Activated T-cell treated with anti-CD3 and anti-CD28 coated beads, Interleukin-2, amount 50 U/mL, for 24 hours (primary cell): ENCODE results near the gene LCN2.

Source experiments
- DNase-seq: peaks from one replicate; pipeline ENCODE4 v3.0.0-alpha.2; 2020
- H3K27ac Mint-ChIP-seq: 2 replicates; pipeline ENCODE4 v1.8.0; 2020; ENCODE audit warnings: mild to moderate bottlenecking, mixed read lengths
- H3K27me3 Mint-ChIP-seq: 2 replicates; pipeline ENCODE4 v1.8.0; 2020; ENCODE audit warnings: mixed read lengths
- H3K36me3 Mint-ChIP-seq: 2 replicates; pipeline ENCODE4 v1.8.0; 2020; ENCODE audit warnings: low read depth, mixed read lengths
- H3K4me1 Mint-ChIP-seq: 2 replicates; pipeline ENCODE4 v1.8.0; 2020; ENCODE audit warnings: low read depth, mixed read lengths
- H3K4me3 Mint-ChIP-seq: 2 replicates; pipeline ENCODE4 v1.8.0; 2020; ENCODE audit warnings: mild to moderate bottlenecking, moderate library complexity, mixed read lengths
- H3K9me3 Mint-ChIP-seq: 2 replicates; pipeline ENCODE4 v1.8.0; 2020; ENCODE audit warnings: mixed read lengths

Gene LCN2

GRCh38 chr9:128149001-128149701 is at the start of gene LCN2:
Gene LCN2, plus strand, starts transcription at chr9:128149453. Its CDS starts 73 bp downstream, at chr9:128149526.
- H3K27ac Mint-ChIP-seq = peak within 1 kb of the TSS; percentile 3
- H3K4me3 Mint-ChIP-seq = no peak within 1 kb of the TSS
- no peaks in the 10 kb centered on the region for H3K27me3 Mint-ChIP-seq
- no peaks in the 10 kb centered on the region for H3K4me1 Mint-ChIP-seq
- no peaks in the 10 kb centered on the region for H3K9me3 Mint-ChIP-seq
- DNase-seq = no peak
- no peaks in the 10 kb centered on the region for H3K36me3 Mint-ChIP-seq

- H3K27ac Mint-ChIP-seq = peak overlapping the region; percentile 76
- peaks cover 75% of the 10 kb centered on the region for H3K4me1 Mint-ChIP-seq
- no peaks in the 10 kb centered on the region for H3K27me3 Mint-ChIP-seq
- H3K36me3 Mint-ChIP-seq = peaks cover 59% of the 10 kb centered on the region
- peak overlapping the region; percentile 70 for H3K4me3 Mint-ChIP-seq
- H3K9me3 Mint-ChIP-seq = no peaks in the 10 kb centered on the region
- no peak for DNase-seq
Observed at GRCh38 chr9:128099932-128100491, 49.2 kb upstream of the LCN2 start.

DNA sequence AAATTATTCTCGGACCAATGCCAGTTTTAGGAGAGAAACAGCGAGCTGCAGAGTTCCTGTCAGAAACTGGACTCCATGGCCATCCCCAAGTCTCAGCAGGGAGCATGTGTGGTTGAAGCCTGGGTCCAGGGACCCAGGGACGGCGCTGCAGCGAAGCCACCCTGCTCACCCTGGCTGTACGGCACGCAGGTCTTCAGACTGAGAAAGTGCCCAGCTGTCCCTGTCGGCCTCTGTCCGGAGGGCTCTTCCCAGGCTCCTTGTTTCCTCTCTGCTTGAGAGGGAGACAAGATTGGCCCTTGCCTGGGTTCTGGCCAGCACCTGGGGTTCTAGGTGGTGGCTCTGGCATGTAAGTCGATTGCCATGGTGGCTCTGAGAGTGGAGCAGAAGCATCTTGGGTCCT is 48.7 kb upstream of the LCN2 start:
- H3K4me1 Mint-ChIP-seq = peaks cover 69% of the 10 kb centered on the region
- H3K27me3 Mint-ChIP-seq = no peaks in the 10 kb centered on the region
- no peak for DNase-seq
- H3K27ac Mint-ChIP-seq = peak overlapping the region; percentile 76
- H3K9me3 Mint-ChIP-seq = no peaks in the 10 kb centered on the region
- H3K4me3 Mint-ChIP-seq = no peak overlapping the region
- peaks cover 59% of the 10 kb centered on the region for H3K36me3 Mint-ChIP-seq

DNA sequence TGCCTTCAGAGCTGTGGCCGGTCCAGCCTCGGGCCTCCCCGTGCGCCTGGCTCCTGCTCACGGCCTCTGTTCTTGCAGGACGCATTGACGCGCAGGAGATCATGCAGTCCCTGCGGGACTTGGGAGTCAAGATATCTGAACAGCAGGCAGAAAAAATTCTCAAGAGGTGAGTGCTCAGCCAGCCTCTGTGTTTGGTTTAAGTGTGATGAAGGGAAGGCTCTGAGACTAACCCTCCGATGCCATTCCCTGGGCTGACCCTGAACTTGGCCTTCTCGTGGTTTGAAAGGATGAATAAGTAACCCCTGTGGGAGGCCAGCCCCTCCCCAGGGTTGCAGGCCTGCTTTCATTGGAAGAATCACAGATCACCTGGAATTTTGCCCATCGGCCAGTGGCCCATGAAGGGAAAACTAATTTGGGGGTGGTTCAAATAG is 48.0 kb upstream of the LCN2 start:
- no peak for DNase-seq
- Mint-ChIP-seq H3K4me1 (peaks cover 69% of the 10 kb centered on the region), H3K27me3 (no peaks in the 10 kb centered on the region), H3K27ac (peak overlapping the region; percentile 64), H3K4me3 (no peak overlapping the region), H3K36me3 (peaks cover 65% of the 10 kb centered on the region), H3K9me3 (no peaks in the 10 kb centered on the region)

DNA sequence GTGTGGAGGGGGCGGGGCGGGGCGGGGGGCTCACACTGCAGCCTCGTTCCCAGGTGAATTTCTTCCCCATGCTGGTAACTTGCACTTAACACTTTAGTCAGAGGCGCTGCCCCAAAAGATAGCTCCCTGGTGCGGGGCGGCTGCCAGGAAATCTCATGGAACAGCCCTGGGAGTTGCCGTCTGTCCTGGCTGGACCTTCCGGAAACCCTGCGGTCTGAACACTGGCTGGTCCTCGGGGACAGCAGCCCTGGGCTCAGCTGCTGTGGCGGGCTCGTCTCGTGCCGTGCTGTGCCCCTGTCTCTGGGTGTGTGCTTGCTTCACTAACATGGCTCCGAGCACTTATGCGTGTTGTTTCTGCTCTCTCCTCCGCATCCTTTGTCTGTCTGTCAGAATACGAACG is 47.6 kb upstream of the LCN2 start:
- Mint-ChIP-seq H3K36me3 (peaks cover 67% of the 10 kb centered on the region), H3K9me3 (no peaks in the 10 kb centered on the region), H3K27me3 (no peaks in the 10 kb centered on the region), H3K4me1 (peaks cover 68% of the 10 kb centered on the region), H3K27ac (no peak overlapping the region), H3K4me3 (no peak overlapping the region)
- no peak for DNase-seq

DNA sequence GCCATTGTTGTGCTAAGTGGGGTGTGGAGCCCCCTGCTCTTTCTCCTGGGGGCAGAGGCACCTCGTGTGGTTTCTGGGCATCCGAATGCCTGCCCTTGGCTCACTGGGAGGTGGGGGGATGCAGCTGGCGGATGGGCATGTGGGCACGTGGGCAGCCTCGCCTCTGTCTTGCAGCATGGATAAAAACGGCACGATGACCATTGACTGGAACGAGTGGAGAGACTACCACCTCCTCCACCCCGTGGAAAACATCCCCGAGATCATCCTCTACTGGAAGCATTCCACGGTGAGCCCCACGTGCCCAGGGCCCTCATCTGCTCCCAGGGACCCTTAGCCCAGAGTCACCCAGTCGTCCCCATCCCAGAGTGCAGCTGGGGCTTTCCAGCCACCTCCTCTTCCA is 47.1 kb upstream of the LCN2 start:
- Mint-ChIP-seq H3K36me3 (peaks cover 69% of the 10 kb centered on the region), H3K4me3 (no peak overlapping the region), H3K27ac (peak overlapping the region; percentile 81), H3K27me3 (no peaks in the 10 kb centered on the region), H3K9me3 (no peaks in the 10 kb centered on the region), H3K4me1 (peaks cover 62% of the 10 kb centered on the region)
- DNase-seq = no peak

DNA sequence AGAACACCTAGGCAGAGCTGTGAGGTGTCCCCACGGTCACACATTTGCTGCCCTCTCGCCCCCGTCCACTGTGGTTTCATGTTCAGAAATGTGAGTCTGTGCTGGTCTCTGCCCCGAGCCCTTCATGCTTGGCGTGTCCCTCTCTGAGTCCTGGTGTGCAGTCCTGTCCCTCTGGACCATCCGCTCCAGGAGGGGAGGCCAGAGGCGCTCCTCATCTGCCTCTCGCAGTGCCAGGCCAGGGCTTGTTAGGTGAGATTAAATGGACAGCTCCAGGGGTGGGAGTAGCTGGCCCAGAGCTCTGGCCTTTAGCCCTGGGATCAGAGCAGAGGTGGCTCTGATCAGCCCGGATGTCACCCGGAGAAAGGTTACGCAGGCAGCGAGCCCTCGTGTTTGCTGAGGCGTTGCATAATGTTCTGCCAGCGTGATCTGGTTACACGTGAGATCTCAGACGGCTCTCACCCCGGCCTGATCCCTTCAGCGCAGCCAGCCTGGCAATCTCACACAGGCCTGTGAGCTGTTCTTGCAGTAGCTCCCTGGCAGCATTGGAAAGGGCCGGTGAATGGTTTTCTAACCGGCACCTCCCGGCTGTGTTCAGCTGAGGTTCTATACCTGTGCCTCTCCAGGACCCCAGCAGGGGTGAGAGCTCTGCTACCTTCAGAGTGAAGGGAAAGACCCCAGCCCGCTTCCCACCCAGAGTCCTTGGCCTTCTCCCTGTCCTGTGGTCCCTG is 46.2 kb upstream of the LCN2 start:
- H3K4me3 Mint-ChIP-seq = no peak overlapping the region

GRCh38 chr9:128103589-128103962 is 45.7 kb upstream of the LCN2 start:
- Mint-ChIP-seq H3K9me3 (no peaks in the 10 kb centered on the region), H3K4me1 (peaks cover 49% of the 10 kb centered on the region), H3K27ac (peak overlapping the region; percentile 81), H3K4me3 (no peak overlapping the region), H3K27me3 (no peaks in the 10 kb centered on the region), H3K36me3 (peaks cover 82% of the 10 kb centered on the region)
- DNase-seq = peak; percentile 57

More for the DNA sequence above, 46.2 kb upstream of the LCN2 start:
- Mint-ChIP-seq H3K27ac (peak overlapping the region; percentile 81), H3K27me3 (no peaks in the 10 kb centered on the region), H3K36me3 (peaks cover 78% of the 10 kb centered on the region), H3K4me1 (peaks cover 54% of the 10 kb centered on the region), H3K9me3 (no peaks in the 10 kb centered on the region)
- no peak for DNase-seq

DNA sequence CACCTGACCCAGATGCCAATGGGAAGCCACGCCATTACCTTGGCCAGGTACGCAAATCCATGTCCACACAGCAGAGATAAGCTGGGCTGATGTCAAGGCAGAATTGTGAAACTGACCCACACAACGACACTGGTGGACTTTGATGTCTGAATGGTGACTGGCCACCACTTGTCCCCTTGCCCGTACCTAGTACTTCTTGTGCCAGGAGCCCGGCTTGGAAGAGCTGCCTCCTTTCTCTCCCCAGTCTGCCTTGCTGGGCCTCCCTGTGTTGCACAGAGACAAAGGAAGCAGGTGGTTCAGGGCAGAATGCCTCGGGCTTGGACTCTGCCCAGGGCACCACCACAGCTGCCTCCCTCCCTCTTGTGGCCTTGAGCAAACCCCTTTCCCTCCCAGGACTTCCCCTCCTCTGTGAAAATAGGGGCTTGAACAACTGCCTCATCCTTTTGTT is 45.1 kb upstream of the LCN2 start:
- Mint-ChIP-seq H3K9me3 (no peaks in the 10 kb centered on the region), H3K27ac (peak overlapping the region; percentile 33), H3K4me3 (no peak overlapping the region), H3K27me3 (no peaks in the 10 kb centered on the region), H3K4me1 (peaks cover 42% of the 10 kb centered on the region), H3K36me3 (peaks cover 81% of the 10 kb centered on the region)
- no peak for DNase-seq

DNA sequence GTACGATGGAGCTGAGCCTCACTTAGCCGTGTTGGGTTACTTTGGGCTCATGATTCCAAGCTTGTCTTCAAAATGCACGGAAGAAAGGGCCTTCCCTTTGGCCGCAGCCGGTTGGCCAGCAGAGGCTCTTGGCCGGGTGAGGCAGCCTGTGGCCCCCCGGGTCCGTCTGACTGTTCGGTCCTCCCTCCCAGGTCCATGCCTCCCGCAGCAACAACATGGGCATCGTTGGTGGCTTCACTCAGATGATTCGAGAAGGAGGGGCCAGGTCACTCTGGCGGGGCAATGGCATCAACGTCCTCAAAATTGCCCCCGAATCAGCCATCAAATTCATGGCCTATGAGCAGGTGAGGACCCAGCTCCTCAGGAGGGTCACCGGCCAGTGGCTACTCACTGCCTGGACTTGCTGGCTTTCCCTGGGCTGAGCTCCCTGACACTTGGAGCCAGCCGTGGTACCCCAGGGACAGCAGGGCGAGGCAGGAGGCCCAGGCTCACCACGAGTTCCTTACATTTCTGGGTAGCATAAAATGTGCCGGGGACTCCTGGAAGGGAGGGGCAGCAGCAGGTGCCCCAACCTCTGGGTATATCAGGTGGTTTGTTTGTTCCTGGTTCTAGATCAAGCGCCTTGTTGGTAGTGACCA is 43.6 kb upstream of the LCN2 start:
- peaks cover 29% of the 10 kb centered on the region for H3K4me1 Mint-ChIP-seq
- H3K4me3 Mint-ChIP-seq = no peak overlapping the region
- H3K27me3 Mint-ChIP-seq = no peaks in the 10 kb centered on the region
- H3K9me3 Mint-ChIP-seq = no peaks in the 10 kb centered on the region
- H3K27ac Mint-ChIP-seq = no peak overlapping the region
- H3K36me3 Mint-ChIP-seq = peaks cover 87% of the 10 kb centered on the region
- DNase-seq = no peak

DNA sequence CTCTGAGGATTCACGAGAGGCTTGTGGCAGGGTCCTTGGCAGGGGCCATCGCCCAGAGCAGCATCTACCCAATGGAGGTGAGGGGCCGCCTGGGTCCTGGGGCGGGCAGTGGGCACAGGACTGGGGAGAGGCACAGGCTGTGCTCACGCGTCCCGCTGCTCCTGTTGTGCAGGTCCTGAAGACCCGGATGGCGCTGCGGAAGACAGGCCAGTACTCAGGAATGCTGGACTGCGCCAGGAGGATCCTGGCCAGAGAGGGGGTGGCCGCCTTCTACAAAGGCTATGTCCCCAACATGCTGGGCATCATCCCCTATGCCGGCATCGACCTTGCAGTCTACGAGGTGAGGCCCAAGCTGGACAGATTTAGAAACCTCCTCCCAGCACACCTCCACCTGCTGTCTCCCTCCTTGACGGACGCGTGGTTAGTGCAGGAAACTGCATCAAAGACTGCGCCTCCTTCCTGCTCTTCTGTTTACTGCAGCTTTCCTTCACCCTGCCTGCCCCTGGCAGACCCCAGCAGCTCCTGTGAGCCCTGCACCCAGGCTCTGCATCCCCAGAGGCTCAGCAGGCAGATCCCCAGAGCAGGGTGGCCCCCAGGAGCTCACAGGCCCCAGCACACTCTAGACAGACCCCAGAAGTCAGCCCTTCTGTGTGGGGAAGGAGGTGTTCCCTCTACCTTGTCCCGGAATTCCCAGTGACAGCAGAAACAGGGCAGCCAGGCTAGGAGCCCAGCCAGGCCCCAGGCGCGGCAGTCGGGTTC is 42.9 kb upstream of the LCN2 start:
- no peak for DNase-seq
- no peaks in the 10 kb centered on the region for H3K27me3 Mint-ChIP-seq
- H3K9me3 Mint-ChIP-seq = no peaks in the 10 kb centered on the region
- peaks cover 24% of the 10 kb centered on the region for H3K4me1 Mint-ChIP-seq
- H3K4me3 Mint-ChIP-seq = no peak overlapping the region
- peak overlapping the region; percentile 30 for H3K27ac Mint-ChIP-seq
- peaks cover 85% of the 10 kb centered on the region for H3K36me3 Mint-ChIP-seq

DNA sequence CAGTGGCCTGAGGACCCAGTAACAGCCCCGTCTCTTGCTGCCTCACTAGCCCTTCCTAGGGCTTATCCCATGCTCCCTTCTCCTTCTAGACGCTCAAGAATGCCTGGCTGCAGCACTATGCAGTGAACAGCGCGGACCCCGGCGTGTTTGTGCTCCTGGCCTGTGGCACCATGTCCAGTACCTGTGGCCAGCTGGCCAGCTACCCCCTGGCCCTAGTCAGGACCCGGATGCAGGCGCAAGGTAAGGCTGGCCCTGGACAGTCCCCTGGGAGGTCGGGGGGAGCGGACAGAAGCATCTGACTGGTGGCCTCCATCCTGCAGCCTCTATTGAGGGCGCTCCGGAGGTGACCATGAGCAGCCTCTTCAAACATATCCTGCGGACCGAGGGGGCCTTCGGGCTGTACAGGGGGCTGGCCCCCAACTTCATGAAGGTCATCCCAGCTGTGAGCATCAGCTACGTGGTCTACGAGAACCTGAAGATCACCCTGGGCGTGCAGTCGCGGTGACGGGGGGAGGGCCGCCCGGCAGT is 42.2 kb upstream of the LCN2 start:
- DNase-seq = no peak
- Mint-ChIP-seq H3K27me3 (no peaks in the 10 kb centered on the region), H3K4me1 (peaks cover 22% of the 10 kb centered on the region), H3K4me3 (no peak overlapping the region), H3K36me3 (peaks cover 85% of the 10 kb centered on the region), H3K9me3 (no peaks in the 10 kb centered on the region), H3K27ac (peak overlapping the region; percentile 30)

GRCh38 chr9:128107468-128108268 is 41.6 kb upstream of the LCN2 start:
- H3K36me3 Mint-ChIP-seq = peaks cover 79% of the 10 kb centered on the region
- peaks cover 15% of the 10 kb centered on the region for H3K4me1 Mint-ChIP-seq
- no peak for DNase-seq
- no peaks in the 10 kb centered on the region for H3K9me3 Mint-ChIP-seq
- no peaks in the 10 kb centered on the region for H3K27me3 Mint-ChIP-seq
- peak overlapping the region; percentile 53 for H3K27ac Mint-ChIP-seq
- H3K4me3 Mint-ChIP-seq = no peak overlapping the region
